K562 (cell line): ENCODE data around the gene SGIP1. TPM values are rescaled to one million over a fixed set of nuclear protein-coding genes. Genes with fewer than 3 reads are reported as not detected.
A peak's percentile ranks its signal among the peaks of the same experiment; 100 is the strongest.

Experiments used
- ATAC-seq: fragments of 200-7000 bp; cut with Tn5 transposase; 3 replicates; pipeline ENCODE4 v1.9.1; 2020; ENCODE audit warnings: moderate library complexity
- BruUV-seq: library from RNA; stranded (reverse); fragments of 400-500 nt; replicated peaks from 2 replicates; lab custom pipeline; 2021; lab: Mats Ljungman, UMichigan
- CTCF ChIA-PET: fragments of 300-600 bp; formaldehyde crosslinking; extraction: SDS; loops from one replicate; lab custom pipeline; 2021; ENCODE audit warnings: low intra/inter-chr PET ratio; lab: Yijun Ruan, JAX
- POLR2A ChIA-PET: fragments of 300-600, 350-650 bp; sonication (Branson Sonifier 250); formaldehyde crosslinking; extraction: SDS; loops from one replicate; lab custom pipeline; 2021; ENCODE audit warnings: antibody characterized with exemption, inconsistent platforms; lab: Yijun Ruan, JAX
- DNase-seq, 4 experiments: peaks; one replicate each; pipeline versions ENCODE4 v3.0.0 to v3.0.0-alpha.2; 2011 to 2018; ENCODE audit warnings: low spot score in 3 of 4, mixed read lengths in 3 of 4; ENCODE audit errors: extremely low read depth in 1 of 4
- FAIRE-seq: peaks from 2 replicates; lab custom pipeline; 2011; peaks lifted over from hg19 to GRCh38; lab: Jason Lieb, UNC
- H2AFZ ChIP-seq: 2 replicates; pipeline ENCODE4 v1.6.0; 2011; ENCODE audit warnings: low read depth, low read length, control low read depth, inconsistent platforms
- H3K27ac ChIP-seq: fragments of 200-600 bp; 3 replicates; pipeline ENCODE4 v1.8.0; 2011; ENCODE audit warnings: low read depth, mild to moderate bottlenecking, control low read depth, inconsistent platforms, low read length, moderate library complexity, mixed read lengths; ENCODE audit errors: extremely low read depth
- H3K27me3 ChIP-seq, 2 experiments: fragments of 300-600 bp in 1 of 2; 2 replicates in 1 of 2; 3 replicates in 1 of 2; pipeline versions ENCODE4 v1.6.0 to v1.8.0; 2011; ENCODE audit warnings: inconsistent platforms in 2 of 2, low read length in 2 of 2, mild to moderate bottlenecking in 1 of 2, mixed read lengths in 1 of 2, moderate library complexity in 1 of 2; ENCODE audit not compliant: control insufficient read depth in 2 of 2, insufficient read depth in 2 of 2
- H3K36me3 ChIP-seq: fragments of 300-600 bp; 3 replicates; pipeline ENCODE4 v1.8.0; 2011; ENCODE audit warnings: mild to moderate bottlenecking, low read length, inconsistent platforms; ENCODE audit not compliant: control insufficient read depth, insufficient read depth
- H3K4me1 ChIP-seq, 2 experiments: fragments of 200-600 bp in 1 of 2; replicated peaks in 1 of 2; 2 replicates in 1 of 2; 3 replicates in 1 of 2; pipeline versions ENCODE4 v1.5.1 to v1.8.0; 2011; ENCODE audit warnings: inconsistent platforms in 2 of 2, low read length in 2 of 2, mild to moderate bottlenecking in 1 of 2, mixed read lengths in 1 of 2, moderate library complexity in 1 of 2; ENCODE audit not compliant: control insufficient read depth in 2 of 2, insufficient read depth in 2 of 2
- H3K4me2 ChIP-seq: 2 replicates; pipeline ENCODE4 v1.6.1; 2011; ENCODE audit warnings: low read length, control low read depth, inconsistent platforms, mixed read lengths; ENCODE audit not compliant: insufficient read depth
- H3K4me3 ChIP-seq: fragments of 200-600 bp; sonication (generic), shearing (Covaris generic); 2 replicates; pipeline ENCODE4 v1.5.1; 2016; ENCODE audit warnings: control low read depth, inconsistent platforms
- H3K79me2 ChIP-seq: fragments of 200-600 bp; 3 replicates; pipeline ENCODE4 v1.8.0; 2011; ENCODE audit warnings: low read length, inconsistent platforms; ENCODE audit not compliant: control insufficient read depth, insufficient read depth
- H3K9ac ChIP-seq, 2 experiments: 2 replicates each; pipeline versions ENCODE4 v1.6.0 to v1.6.1; 2011; ENCODE audit warnings: low read depth in 2 of 2, low read length in 2 of 2, control low read depth in 1 of 2, inconsistent platforms in 1 of 2, mild to moderate bottlenecking in 1 of 2, mixed read lengths in 1 of 2; ENCODE audit not compliant: insufficient read depth in 1 of 2
- H3K9me1 ChIP-seq: one replicate; pipeline ENCODE4 v1.6.0; 2011; ENCODE audit warnings: inconsistent platforms, mild to moderate bottlenecking, low read length, moderate library complexity; ENCODE audit not compliant: control insufficient read depth, insufficient read depth
- H3K9me3 ChIP-seq: replicated peaks from 2 replicates; pipeline ENCODE4 v1.5.1; 2011; ENCODE audit warnings: low read depth, low read length, inconsistent platforms; ENCODE audit not compliant: control insufficient read depth, insufficient read depth
- H4K20me1 ChIP-seq: replicated peaks from 2 replicates; pipeline ENCODE4 v1.6.1; 2011; ENCODE audit warnings: low read length, inconsistent platforms, mixed read lengths; ENCODE audit not compliant: control insufficient read depth, insufficient read depth
- PHB ChIP-seq: fragments of 250-450 bp; sonication (Bioruptor Pico); IDR thresholded peaks from 2 replicates; pipeline ENCODE4 v1.5.0; 2021
- RAD21 ChIP-seq, 2 experiments: fragments of 250-450 bp in 1 of 2; fragments of 450-650 bp in 1 of 2; sonication (Bioruptor Pico) in 1 of 2; formaldehyde crosslinking in 1 of 2; IDR thresholded peaks in 1 of 2; conservative IDR thresholded peaks in 1 of 2; 2 replicates each; pipeline versions ENCODE4 v1.4.0 to v1.8.0; 2020 to 2022; ENCODE audit warnings: mild to moderate bottlenecking in 2 of 2, moderate library complexity in 1 of 2
- SUPT5H ChIP-seq: fragments of 450-650 bp; IDR thresholded peaks from 2 replicates; pipeline ENCODE4 v1.6.1; 2016
- WGBS: fragments of 100-300 bp; shearing (Covaris generic); methylation state at CpG from one replicate; pipeline ENCODE4 v1.1.6; 2016; ENCODE audit warnings: low coverage, mixed read lengths; ENCODE audit not compliant: insufficient coverage; ENCODE audit errors: missing lambda C conversion rate; 5-methylcytosine and 5-hydroxymethylcytosine counted together
- in situ Hi-C: fragments of 300-500 bp; cut with MboI; formaldehyde crosslinking; loops from 4 replicates; pipeline ENCODE4 v1.15.0; 2018; ENCODE audit warnings: inconsistent platforms, mixed read lengths
- intact Hi-C: fragments of 100-400 bp; cut with micrococcal nuclease; formaldehyde crosslinking; loops from 2 replicates; pipeline ENCODE4 v1.14.2; 2022
- polyA plus RNA-seq, 8 experiments: library from polyadenylated mRNA; depleted of rRNA in 4 of 8; stranded (reverse) in 5 of 8; unstranded in 3 of 8; fragments of >200 nt; fragmentation: Nextera tagmentation in 2 of 8; fragmentation: Illumina TruSeq in 1 of 8; extraction: Ambion mirVana in 2 of 8; extraction: Trizol in 1 of 8; gene quantifications; 2 replicates each; pipeline versions ENCODE4 v1.2.1 to v1.2.3, GENCODE V29; 2011 to 2014; ENCODE audit warnings: inconsistent platforms in 1 of 8, missing spikeins in 1 of 8
- total RNA-seq, 7 experiments: library from RNA; depleted of rRNA in 6 of 7; stranded (reverse); fragments of >200 nt in 6 of 7; fragmentation: Illumina TruSeq in 2 of 7; extraction: Trizol in 2 of 7; gene quantifications; 2 replicates each; pipeline versions ENCODE4 v1.2.1 to v1.2.3, GENCODE V29; 2011 to 2021; ENCODE audit warnings: low replicate concordance in 1 of 7
- TF ChIP-seq, protein P1 (sequence below): fragments of 250-450 bp; sonication (Bioruptor Pico); IDR thresholded peaks from 2 replicates; pipeline ENCODE4 v1.4.0; 2020
- TF ChIP-seq, protein P2 (sequence below), 3 experiments: IDR thresholded peaks in 2 of 3; conservative IDR thresholded peaks in 1 of 3; 2 replicates each; pipeline ENCODE4 v1.5.1; 2011 to 2012; ENCODE audit warnings: low read length in 3 of 3, mild to moderate bottlenecking in 3 of 3, control low read depth in 2 of 3, improper control_type of control experiment in 1 of 3, inconsistent platforms in 1 of 3, low read depth in 1 of 3, mixed read lengths in 1 of 3, moderate library complexity in 1 of 3; ENCODE audit not compliant: insufficient read depth in 2 of 3

The SGIP1 gene
- total and polyA plus RNA-seq, 9 of the 15 experiments (the other 6 are each of a cell fraction or from before 2014, with no cell fraction given), result 0.07 to 0.35 TPM; not detected in 7

DNA sequence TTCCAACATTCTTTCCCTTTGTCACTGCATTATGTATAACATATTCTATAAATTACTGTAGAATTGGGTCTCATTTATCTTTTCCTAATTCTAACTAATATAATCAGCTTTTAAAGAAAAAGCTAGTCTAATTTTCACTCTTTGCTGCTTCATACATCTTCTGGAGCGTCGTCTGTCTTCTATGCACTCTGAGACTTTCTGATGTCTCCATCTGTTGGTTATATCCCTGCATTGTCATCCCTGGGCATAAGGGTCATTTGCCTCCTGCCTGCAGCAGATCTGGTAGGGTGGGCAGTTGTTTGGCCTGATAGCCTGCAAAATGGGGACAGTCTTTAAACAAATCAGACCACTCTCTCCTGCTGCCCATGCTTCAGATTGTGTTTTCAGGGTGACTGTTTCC lies 177.5 kb downstream of the SGIP1 start:
- FAIRE-seq (no peak), DNase-seq (no peak), ATAC-seq (0 out of 3 replicates have a peak, but pooled peaks have one; percentile 31)
- Histone ChIP-seq H3K4me1 (no peaks in the 10 kb centered on the region), H3K4me2 (no peak overlapping the region), H3K27ac (no peak overlapping the region), H2AFZ (no peak overlapping the region), H4K20me1 (no peaks in the 10 kb centered on the region), H3K9me1 (no peaks in the 10 kb centered on the region), H3K27me3 (no peaks in the 10 kb centered on the region; a peak in 2 of 5 replicates), H3K9ac (no peak overlapping the region), H3K9me3 (no peaks in the 10 kb centered on the region), H3K4me3 (no peak overlapping the region), H3K79me2 (no peaks in the 10 kb centered on the region), H3K36me3 (no peaks in the 10 kb centered on the region)
- in situ Hi-C loops (no loop called here), intact Hi-C loops (no loop called here)
- CTCF ChIA-PET, result no interaction called here
- TF ChIP-seq, protein P1, sequence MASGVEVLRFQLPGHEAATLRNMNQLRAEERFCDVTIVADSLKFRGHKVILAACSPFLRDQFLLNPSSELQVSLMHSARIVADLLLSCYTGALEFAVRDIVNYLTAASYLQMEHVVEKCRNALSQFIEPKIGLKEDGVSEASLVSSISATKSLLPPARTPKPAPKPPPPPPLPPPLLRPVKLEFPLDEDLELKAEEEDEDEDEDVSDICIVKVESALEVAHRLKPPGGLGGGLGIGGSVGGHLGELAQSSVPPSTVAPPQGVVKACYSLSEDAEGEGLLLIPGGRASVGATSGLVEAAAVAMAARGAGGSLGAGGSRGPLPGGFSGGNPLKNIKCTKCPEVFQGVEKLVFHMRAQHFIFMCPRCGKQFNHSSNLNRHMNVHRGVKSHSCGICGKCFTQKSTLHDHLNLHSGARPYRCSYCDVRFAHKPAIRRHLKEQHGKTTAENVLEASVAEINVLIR (CRISPR knock-in tag), result no peak
- TF ChIP-seq PHB (CRISPR knock-in tag) (no peak), SUPT5H (no peak), RAD21 (CRISPR knock-in tag; conservative IDR thresholded peaks at IDR 0.05 in 1 of 2, IDR thresholded peaks at IDR 0.05 in 1 of 2) (peak in 1 of 2 experiments; percentile 26; a peak in 1 of 4 replicates)
- TF ChIP-seq, protein P2, sequence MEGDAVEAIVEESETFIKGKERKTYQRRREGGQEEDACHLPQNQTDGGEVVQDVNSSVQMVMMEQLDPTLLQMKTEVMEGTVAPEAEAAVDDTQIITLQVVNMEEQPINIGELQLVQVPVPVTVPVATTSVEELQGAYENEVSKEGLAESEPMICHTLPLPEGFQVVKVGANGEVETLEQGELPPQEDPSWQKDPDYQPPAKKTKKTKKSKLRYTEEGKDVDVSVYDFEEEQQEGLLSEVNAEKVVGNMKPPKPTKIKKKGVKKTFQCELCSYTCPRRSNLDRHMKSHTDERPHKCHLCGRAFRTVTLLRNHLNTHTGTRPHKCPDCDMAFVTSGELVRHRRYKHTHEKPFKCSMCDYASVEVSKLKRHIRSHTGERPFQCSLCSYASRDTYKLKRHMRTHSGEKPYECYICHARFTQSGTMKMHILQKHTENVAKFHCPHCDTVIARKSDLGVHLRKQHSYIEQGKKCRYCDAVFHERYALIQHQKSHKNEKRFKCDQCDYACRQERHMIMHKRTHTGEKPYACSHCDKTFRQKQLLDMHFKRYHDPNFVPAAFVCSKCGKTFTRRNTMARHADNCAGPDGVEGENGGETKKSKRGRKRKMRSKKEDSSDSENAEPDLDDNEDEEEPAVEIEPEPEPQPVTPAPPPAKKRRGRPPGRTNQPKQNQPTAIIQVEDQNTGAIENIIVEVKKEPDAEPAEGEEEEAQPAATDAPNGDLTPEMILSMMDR (IDR thresholded peaks at IDR 0.05 in 2 of 3, conservative IDR thresholded peaks at IDR 0.05 in 1 of 3; ENCODE audit: insufficient read depth in 2 of 3, low read depth in 1 of 3, low read length in 3 of 3), result peak in 1 of 3 experiments; percentile 12; a peak in 1 of 6 replicates
- WGBS, result 0% methylated on average over 2 of the region's 2 CpGs
- POLR2A ChIA-PET, result no interaction called here
- no TSS peak for BruUV-seq
